T-helper 1 cell treated with Interleukin-12 subunit alpha and Interleukin-12 subunit beta and Interleukin-4 antibody, amounts not matched to agents 30 ng/mL and 1 ng/mL, for 36 hours (primary cell): Measurements from ENCODE around the gene LTO1. TPM values are rescaled to one million over a fixed set of nuclear protein-coding genes. Genes with fewer than 3 reads are reported as not detected.

ENCODE experiments used
- intact Hi-C: fragments of 100-400 bp; cut with micrococcal nuclease; formaldehyde crosslinking; loops from one replicate; pipeline ENCODE4 v1.15.1; 2024
- total RNA-seq: library from RNA; stranded (reverse); gene quantifications from 2 replicates; pipeline ENCODE4 v1.2.3, GENCODE V29; 2022

The LTO1 gene
- total RNA-seq, result 29.8 and 31.6 TPM in 2 replicates

- intact Hi-C loops, result loop anchor here (1.0 to 10.0 kb wide), 9 partner anchors 32 to 1777 kb away; partner anchors contain the start of genes C11orf24, FADD, IGHMBP2 and MRPL21
Observed at GRCh38 chr11:69674886-69675714, at the start of gene LTO1. Gene LTO1 (minus strand): TSS chr11:69675353. CDS start chr11:69675239, 114 bp downstream.

GRCh38 chr11:69721745-69722144 lies 46.6 kb upstream of the LTO1 start:
- intact Hi-C loops, result no loop called here

- intact Hi-C loops, result no loop called here
Observed at GRCh38 chr11:69721106-69721505, 46.0 kb upstream of the LTO1 start.

- intact Hi-C loops, result no loop called here
Observed at GRCh38 chr11:69718912-69719311, 43.8 kb upstream of the LTO1 start.

GRCh38 chr11:69718147-69718546 lies 43.0 kb upstream of the LTO1 start:
- intact Hi-C loops, result no loop called here

GRCh38 chr11:69716891-69717747 lies 42.0 kb upstream of the LTO1 start:
- intact Hi-C loops, result no loop called here

- intact Hi-C loops, result no loop called here
Observed at GRCh38 chr11:69716099-69716498, 40.9 kb upstream of the LTO1 start.

- intact Hi-C loops, result no loop called here
Observed at GRCh38 chr11:69715446-69715845, 40.3 kb upstream of the LTO1 start.

- intact Hi-C loops, result no loop called here
Observed at GRCh38 chr11:69711822-69712801, 37.0 kb upstream of the LTO1 start.

GRCh38 chr11:69708736-69709401 lies 33.7 kb upstream of the LTO1 start:
- intact Hi-C loops, result loop anchor here (5.0 kb wide), 1 partner anchor 108 kb away; the partner anchor contains the start of gene FGF3

GRCh38 chr11:69707176-69707575 lies 32.0 kb upstream of the LTO1 start:
- intact Hi-C loops, result loop anchor here (5.0 kb wide), 1 partner anchor 110 kb away; the partner anchor contains the start of gene FGF3

- intact Hi-C loops, result loop anchor here (5.0 kb wide), 1 partner anchor 111 kb away; the partner anchor contains the start of gene FGF3
Observed at GRCh38 chr11:69705901-69706787, 31.0 kb upstream of the LTO1 start.

- intact Hi-C loops, result loop anchor here (5.0 kb wide), 1 partner anchor 112 kb away; the partner anchor contains the start of gene FGF3
Observed at GRCh38 chr11:69705351-69705811, 30.2 kb upstream of the LTO1 start.

GRCh38 chr11:69704508-69705253 lies 29.5 kb upstream of the LTO1 start:
- intact Hi-C loops, result loop anchor here (5.0 kb wide), 2 partner anchors 62 to 113 kb away; partner anchors contain the start of genes CCND1 and FGF3

- intact Hi-C loops, result loop anchor here (5.0 kb wide), 1 partner anchor 62 kb away; the partner anchor contains the start of gene CCND1
Observed at GRCh38 chr11:69703768-69704507, 28.8 kb upstream of the LTO1 start, which contains the start of gene FGF19. Gene FGF19 (minus strand): TSS chr11:69704022. CDS start chr11:69703876, 146 bp downstream.

- intact Hi-C loops, result loop anchor here (5.0 kb wide), 1 partner anchor 61 kb away; the partner anchor contains the start of gene CCND1
Observed at GRCh38 chr11:69703453-69703767, 28.3 kb upstream of the LTO1 start.
